ENCODE measurements around the gene OGA. TPM values are rescaled to one million over a fixed set of nuclear protein-coding genes. Genes with fewer than 3 reads are reported as not detected.

The OGA gene
- total RNA-seq, 1 experiment from 2014 or later: 132 TPM

DNA sequence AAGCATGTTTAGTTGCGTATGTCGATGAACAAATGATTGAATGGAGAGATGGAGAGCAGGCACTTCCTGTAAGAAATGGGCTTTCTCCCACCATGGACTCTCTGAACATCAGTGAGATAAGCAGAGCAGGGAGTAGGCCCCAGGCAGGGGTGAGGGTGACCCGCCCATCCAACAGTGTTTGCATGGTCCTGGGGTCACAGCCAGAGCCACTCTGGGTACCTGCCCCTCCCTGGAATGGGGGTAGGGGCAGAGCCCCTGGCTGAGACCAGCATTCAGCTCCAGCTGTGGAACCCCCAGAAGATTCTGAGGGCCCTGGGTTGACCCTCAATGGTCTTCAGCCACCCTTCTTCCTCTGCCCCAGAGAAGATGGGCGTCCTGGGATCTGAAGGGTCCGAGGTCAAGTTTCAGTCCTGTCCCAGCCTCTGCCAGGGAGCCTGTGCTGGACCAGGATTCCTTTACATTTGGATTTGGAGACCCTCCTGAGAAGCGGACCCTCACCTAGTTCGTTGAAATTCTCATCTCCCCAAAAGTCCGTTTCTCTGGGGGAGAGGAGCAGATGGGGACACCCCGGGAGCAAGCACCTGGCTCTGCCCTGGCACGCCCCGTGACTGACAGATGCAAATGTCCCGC, 40.0 kb downstream of the OGA start:
- peak in 1 of 2 experiments; percentile 13 for DNase-seq
- H3K4me1 ChIP-seq: peaks cover 58% of the 10 kb centered on the region
- H3K27ac ChIP-seq: peak overlapping the region; percentile 39
- 0 out of 2 replicates have a peak overlapping the region, but pooled peaks have one; percentile 1 for H3K4me3 ChIP-seq
- peaks cover 21% of the 10 kb centered on the region for H3K36me3 ChIP-seq
- H3K27me3 ChIP-seq: no peaks in the 10 kb centered on the region
- H3K9me3 ChIP-seq (replicated peaks): no peaks in the 10 kb centered on the region

DNA sequence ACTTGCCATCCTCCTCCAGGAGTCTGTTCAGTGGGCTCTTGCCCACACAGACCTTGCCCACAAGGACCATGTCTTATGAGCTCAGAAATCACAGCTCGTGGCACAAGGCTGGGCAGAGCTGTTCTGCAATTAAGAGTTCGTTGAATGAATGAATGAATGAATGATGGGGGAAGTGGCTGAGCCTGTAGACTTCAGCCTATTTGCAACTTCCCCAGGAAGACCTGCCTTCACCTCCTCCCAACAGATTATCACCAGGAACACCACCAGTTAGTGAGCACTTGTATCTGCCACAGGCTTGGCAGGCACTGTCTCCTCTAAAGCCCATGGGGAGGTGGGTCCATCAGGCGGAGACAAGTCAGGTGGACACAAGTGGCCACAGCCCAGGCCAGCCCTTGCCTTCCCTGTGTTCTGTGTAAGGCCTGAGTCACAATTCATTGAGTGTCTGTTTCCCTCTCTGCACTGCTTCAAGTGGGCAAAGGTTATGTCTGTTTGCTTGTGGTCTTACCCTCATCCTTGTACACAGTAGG, 40.6 kb downstream of the OGA start:
- Histone ChIP-seq H3K27ac (no peak overlapping the region), H3K4me3 (no peak overlapping the region), H3K27me3 (no peaks in the 10 kb centered on the region), H3K9me3 (replicated peaks) (no peaks in the 10 kb centered on the region), H3K36me3 (peaks cover 22% of the 10 kb centered on the region), H3K4me1 (peaks cover 63% of the 10 kb centered on the region)
- DNase-seq: peak; percentile 22 to 49

DNA sequence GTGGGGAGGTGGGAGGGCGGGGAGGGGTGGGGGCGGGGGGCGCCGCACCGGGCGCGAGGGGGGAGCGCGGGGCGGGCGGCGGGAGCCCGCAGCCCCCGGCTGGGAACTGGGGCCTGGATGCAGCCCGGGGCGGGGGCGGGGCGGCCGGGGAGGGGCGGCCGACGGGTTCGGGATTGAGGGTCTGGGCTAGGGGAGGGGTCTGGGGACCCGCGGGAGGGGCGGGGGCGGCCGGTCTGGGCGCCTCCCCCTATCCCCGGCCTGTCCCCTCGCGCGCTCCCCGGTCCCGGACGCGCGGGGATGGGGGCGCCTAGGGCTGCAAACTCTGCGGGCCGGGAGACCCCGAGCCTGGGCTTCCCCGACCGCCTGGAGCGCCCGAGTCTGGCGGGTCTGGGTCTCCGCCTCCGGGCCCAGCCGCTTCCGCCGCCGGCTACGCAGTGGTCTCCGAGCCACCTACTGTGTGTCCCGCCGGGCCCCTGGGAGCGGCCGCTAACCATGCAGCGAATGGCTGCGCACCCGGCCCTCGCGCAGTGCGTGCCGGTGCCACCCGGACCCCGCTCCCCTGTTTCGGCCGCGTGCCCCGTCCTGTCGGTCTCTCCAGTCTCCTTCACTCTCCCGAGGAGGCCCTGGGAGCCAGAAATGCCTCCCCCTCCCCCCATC, 42.0 kb downstream of the OGA start:
- Histone ChIP-seq H3K4me1 (peaks cover 77% of the 10 kb centered on the region), H3K9me3 (replicated peaks) (no peaks in the 10 kb centered on the region), H3K27ac (no peak overlapping the region), H3K4me3 (peak overlapping the region; percentile 72), H3K27me3 (no peaks in the 10 kb centered on the region), H3K36me3 (peaks cover 33% of the 10 kb centered on the region)
- DNase-seq: peak in 1 of 2 experiments; percentile 12

DNA sequence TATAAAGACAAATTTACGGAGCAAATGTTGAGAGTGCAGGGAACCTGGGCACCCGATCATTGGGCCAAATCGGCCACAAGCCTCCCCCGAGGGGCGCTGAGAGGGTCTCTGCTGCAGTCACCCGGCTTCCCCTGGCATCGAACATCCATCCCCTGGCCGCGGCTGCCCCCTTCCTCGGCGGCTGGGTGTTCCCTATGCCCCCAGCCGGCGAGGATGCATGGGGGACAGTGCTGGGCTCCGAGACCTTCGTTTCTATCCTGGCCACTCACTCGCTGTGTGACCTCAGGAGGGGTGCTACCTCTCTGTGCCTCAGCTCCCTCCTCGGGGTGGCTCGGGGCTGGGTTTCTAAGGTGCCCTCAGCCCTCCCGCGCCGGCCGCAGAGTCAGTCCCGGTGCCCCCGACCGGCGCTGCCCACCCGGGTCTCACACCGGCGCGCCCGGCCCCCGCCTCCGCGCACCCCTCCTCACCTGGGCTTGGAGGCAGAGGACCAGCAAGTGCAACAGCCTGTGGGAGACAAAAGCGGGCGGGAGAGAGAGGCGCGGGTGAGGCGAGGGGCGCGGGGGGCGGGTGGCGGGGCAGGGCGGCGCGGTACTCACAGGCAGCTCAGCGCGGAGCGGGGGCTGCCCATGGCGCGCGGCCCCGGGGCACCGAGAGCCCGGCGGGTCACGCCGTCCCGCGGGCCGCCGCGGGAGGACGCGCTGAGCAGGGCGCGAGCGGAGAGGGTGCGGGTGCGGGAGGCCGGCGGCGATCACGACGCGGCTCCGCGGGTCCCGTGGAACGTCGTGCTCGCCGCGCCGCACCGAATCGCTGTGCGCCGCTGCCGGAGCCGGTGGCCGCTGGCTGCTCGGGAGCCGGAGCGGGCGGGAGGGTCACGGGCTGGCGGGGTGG, 42.7 kb downstream of the OGA start, which contains the start of gene FGF8:
FGF8 (minus strand) TSS at position 842 of the 888 bp plus-strand sequence; CDS start at position 628, 214 bp downstream.
- Histone ChIP-seq H3K4me3 (peak within 1 kb of the TSS; percentile 72), H3K27ac (peak within 1 kb of the TSS; percentile 59), H3K27me3 (no peaks in the 10 kb centered on the region), H3K9me3 (replicated peaks) (no peaks in the 10 kb centered on the region), H3K4me1 (peaks cover 78% of the 10 kb centered on the region), H3K36me3 (peaks cover 35% of the 10 kb centered on the region)
- DNase-seq: peak in 1 of 2 experiments; percentile 31

DNA sequence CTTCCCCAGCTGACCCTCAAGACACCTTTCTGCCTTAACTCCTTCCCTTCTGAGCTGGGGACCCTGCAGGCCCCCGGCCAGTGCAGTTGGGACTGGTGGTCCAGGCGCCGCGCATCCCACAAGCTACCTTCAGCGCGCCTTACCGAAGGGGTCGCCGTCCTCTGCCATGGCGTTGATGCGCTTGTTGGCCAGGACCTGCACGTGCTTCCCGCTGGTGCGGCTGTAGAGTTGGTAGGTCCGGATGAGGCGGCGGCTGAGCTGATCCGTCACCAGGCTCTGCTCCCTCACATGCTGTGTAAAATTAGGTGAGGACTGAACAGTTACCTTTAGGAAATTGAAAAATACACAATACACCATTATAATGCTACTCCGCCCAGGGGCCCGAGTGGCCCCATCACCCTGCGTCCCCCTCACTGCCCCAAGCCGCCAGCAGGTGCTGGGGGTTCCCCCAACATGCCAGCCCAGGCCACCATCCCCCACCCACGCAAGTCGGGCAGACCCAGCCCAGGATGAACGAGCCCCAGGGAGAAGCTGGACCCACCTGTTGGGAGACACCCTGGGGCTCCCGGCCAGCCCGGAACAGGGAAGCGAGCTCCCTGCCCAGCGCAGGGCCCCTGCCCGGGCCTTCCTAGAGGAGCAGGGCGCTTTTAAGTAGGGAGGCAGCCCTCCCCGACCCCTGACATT, 43.5 kb downstream of the OGA start:
- Histone ChIP-seq H3K4me3 (peak overlapping the region; percentile 72), H3K27me3 (no peaks in the 10 kb centered on the region), H3K36me3 (peaks cover 41% of the 10 kb centered on the region), H3K27ac (peak overlapping the region; percentile 59), H3K9me3 (replicated peaks) (no peaks in the 10 kb centered on the region), H3K4me1 (peaks cover 80% of the 10 kb centered on the region)
- peak; percentile 54 to 60 for DNase-seq

DNA sequence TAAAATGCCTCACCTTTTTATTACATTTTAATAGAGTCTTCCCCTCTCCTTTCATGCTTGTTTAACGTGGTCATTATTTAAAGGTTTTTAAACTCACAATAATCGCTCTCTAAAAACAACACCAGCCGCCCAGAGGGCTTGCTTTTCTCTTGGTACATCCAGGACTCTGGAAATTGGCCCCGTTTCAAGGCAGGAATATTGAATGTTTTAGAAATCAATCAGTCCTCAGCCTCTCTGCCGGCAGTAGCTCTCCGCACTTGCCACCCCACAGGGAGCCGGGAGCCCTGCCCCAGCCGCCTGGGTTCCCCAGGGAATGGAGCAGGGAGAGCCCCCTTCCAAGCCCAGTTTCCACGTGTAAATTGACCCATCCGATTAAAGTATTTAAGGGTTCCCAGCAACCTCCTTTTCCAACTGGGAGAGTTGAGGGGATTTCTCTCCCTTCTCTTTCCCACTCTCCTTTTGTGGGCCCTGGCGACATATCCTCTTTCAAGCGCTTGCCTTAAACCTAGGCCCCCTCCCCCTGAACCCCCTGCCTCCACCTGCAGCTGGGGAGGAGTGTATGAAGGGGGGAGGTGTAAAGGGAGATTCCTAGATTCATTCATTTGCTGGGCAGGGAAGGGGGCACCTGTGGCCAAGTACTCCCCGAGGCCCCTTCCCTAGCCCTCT, 44.2 kb downstream of the OGA start:
- Histone ChIP-seq H3K4me3 (peak overlapping the region; percentile 72), H3K9me3 (replicated peaks) (no peaks in the 10 kb centered on the region), H3K27me3 (no peaks in the 10 kb centered on the region), H3K36me3 (peaks cover 45% of the 10 kb centered on the region), H3K4me1 (peaks cover 85% of the 10 kb centered on the region), H3K27ac (peak overlapping the region; percentile 100)
- peak in 1 of 2 experiments; percentile 31 for DNase-seq

DNA sequence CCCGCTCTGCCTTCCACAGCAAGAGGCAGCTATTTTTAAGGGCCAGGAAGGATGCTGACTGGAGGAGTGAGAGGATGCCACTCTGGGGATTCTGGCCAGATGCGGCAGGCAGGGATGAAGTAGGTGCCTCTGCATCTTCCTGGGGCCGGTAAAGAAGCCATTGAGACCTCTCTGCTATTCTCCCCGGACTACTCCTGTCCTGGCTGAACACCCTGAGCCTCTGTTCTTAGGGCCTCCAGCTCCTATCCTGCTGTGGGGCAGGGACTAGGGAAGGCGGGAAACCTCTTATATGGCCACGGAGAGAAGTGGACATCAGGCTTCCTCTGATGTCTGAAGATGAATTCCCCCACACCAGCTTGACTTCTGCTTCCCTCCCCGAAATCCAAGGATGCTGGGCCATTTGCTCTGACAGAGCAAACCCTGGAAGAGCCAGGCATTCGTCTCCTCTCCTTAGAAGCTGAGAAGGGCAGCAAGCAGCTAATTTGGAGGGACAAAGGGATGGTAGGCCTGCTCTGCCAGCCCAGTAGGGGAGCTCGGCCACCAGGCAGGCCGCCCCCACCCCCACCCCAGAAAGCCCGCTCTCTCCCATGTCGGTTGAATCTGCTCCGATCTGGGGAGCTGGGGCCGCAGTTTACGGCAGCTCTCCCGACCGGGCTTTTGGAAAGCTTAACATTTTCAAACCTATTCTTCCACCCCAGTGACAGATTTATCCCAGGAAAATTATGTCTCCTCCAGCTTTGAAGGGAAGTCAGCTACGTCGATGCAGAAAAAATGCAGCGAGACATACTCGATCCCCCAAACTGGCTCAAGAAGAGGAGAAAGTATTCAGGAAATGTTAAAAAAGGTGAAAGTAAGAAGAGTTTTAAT, 45.1 kb downstream of the OGA start:
- peak overlapping the region; percentile 72 for H3K4me3 ChIP-seq
- H3K27ac ChIP-seq: peak overlapping the region; percentile 100
- peaks cover 45% of the 10 kb centered on the region for H3K36me3 ChIP-seq
- no peaks in the 10 kb centered on the region for H3K9me3 ChIP-seq (replicated peaks)
- DNase-seq: no peak
- H3K27me3 ChIP-seq: no peaks in the 10 kb centered on the region
- peaks cover 85% of the 10 kb centered on the region for H3K4me1 ChIP-seq

DNA sequence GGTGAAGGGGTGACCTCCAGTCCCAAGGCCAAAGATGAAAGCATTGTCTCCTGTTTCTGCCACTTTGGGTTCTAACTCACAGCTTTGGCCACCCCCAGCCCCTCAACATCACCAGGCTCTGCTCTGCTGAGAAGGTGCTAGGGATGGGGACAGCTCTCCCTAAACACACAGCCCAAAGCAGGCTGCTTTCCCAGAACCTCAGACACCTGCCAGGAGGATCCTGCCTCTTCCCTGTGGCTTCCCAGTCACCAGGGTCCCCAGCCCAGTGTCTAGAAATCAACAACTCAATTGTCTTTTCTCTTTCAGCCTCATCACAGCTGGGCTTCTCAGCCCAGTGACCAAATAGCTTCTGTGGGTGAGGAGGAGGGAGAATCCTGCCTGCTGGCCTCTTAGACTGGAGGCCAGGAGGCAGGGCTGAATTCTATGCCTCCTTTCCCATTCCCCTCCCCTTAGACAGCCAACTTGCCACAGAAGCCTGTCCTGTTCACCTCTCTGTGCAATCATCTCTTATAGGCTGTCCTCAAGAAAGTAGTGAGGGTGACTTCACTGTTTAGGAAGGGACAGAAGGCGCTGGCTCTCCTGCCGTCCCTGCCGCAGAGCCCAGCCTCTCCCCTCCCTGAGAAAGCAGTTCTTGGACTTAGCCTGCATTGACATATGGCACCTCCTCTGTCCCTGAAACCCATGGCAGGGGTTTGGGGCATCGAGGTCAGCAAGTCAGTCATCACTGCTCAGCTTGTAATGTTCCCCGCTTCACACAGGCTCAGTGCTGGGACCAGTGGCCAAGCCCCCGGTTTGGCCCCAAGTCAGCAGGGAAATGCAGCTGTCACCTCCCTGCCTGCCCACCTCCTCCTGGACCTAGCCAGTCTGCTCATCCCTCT, 46.0 kb downstream of the OGA start:
- DNase-seq: peak; percentile 87 to 91
- Histone ChIP-seq H3K27me3 (no peaks in the 10 kb centered on the region), H3K27ac (peak overlapping the region; percentile 100), H3K9me3 (replicated peaks) (no peaks in the 10 kb centered on the region), H3K4me3 (no peak overlapping the region), H3K36me3 (peaks cover 42% of the 10 kb centered on the region), H3K4me1 (peaks cover 78% of the 10 kb centered on the region)

DNA sequence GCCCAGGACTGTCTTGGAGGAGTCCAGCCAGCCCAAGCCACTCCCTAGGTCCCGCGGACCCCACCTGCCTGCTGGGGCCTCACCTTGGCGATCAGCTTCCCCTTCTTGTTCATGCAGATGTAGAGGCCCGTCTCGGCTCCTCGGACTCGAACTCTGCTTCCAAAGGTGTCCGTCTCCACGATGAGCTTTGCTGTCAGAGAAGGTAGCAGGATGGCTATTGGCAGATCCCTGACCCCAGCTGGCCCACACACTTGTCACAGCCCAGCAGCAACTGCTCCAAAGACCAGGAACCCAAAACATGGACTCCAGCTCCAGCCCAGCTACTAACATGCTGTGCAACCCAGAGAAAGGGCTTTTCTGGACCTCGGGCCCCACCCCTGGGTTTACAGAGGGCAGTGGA, 46.9 kb downstream of the OGA start:
- Histone ChIP-seq H3K4me3 (peak overlapping the region; percentile 2; the same call in 1 of the 2 replicates), H3K4me1 (peaks cover 70% of the 10 kb centered on the region), H3K9me3 (replicated peaks) (no peaks in the 10 kb centered on the region), H3K27ac (peak overlapping the region; percentile 100), H3K36me3 (peaks cover 42% of the 10 kb centered on the region), H3K27me3 (no peaks in the 10 kb centered on the region)
- peak in 1 of 2 experiments; percentile 72 for DNase-seq

DNA sequence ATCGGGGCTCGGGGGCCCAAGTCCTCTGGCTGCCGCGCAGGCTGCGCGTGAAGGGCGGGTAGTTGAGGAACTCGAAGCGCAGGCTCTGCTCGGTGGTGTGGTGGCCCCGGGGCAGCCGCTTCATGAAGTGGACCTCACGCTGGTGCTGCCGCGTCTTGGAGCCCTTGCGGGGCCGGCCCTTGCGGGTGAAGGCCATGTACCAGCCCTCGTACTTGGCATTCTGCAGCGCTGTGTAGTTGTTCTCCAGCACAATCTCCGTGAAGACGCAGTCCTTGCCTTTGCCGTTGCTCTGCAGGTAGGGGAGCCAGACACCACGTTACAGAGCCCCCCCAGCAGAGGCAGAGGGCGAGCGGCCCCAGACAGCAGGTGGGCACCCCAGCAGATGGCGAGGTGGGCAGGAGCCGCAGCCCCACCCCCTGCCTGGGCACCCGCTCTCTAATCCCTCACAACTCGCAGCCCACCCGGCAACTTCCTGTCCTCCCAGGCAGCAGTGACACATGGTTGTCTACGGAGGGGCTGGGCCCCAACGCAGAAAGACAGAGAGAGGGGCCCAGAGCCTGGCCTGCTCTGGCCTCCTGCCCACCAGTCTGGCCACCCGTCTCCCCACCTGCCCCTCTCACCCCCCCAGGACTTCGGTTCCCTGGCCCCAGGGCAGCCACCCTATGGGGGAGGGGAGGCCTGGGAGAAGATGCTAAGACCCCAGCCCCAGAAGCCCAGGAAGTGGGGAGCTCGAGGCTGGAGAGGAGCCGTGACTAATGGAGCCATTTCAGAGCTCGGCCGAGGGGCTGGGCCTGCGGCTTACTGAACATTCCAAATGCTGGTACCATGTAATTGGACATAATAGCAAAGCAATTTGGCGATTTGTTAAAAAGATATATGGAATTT, 47.7 kb downstream of the OGA start:
- DNase-seq: peak; percentile 99 to 100
- H3K27me3 ChIP-seq: no peaks in the 10 kb centered on the region
- H3K9me3 ChIP-seq (replicated peaks): no peaks in the 10 kb centered on the region
- H3K36me3 ChIP-seq: peaks cover 42% of the 10 kb centered on the region
- peaks cover 70% of the 10 kb centered on the region for H3K4me1 ChIP-seq
- H3K4me3 ChIP-seq: peak overlapping the region; percentile 29
- H3K27ac ChIP-seq: peak overlapping the region; percentile 100

DNA sequence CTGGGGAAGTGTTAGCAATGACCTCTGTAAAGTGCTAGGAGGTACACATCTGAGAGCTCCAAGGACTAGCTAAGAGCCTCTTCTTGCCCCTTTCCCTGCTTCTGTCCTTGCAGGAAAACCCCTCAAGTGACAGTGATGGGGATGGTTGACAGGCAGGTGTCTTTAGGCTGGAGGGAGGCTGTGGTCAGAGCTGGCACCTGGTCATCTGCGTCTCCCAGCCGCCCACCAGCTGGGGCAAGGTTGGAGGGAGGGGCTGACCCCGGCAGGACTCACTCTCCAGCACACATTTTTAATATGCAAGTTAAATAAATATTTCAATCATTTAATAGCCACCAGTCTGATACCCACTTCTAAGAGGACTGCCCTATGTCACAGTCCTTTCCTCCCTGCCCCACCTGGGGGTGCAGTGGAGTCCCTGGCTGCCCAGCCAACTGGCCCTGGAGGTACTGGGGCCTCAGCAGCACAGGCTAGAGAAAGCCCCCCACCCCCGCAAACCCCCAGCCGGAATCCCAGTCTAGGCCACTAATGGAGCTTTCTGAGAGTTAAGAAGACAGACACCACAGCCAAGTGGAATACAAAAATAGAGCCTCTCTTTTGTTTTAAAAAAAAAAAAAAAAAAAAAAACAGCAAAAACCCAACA, 48.6 kb downstream of the OGA start:
- H3K27me3 ChIP-seq: no peaks in the 10 kb centered on the region
- peak; percentile 53 to 60 for DNase-seq

More for the DNA sequence above, 48.6 kb downstream of the OGA start:
- Histone ChIP-seq H3K9me3 (replicated peaks) (no peaks in the 10 kb centered on the region), H3K36me3 (peaks cover 42% of the 10 kb centered on the region), H3K4me3 (no peak overlapping the region), H3K27ac (peak overlapping the region; percentile 100), H3K4me1 (peaks cover 67% of the 10 kb centered on the region)

Data from SJCRH30 (cell line).